Measurements from ENCODE around the gene A1CF. TPM values are rescaled to one million over a fixed set of nuclear protein-coding genes. Genes with fewer than 3 reads are reported as not detected.

Gene A1CF
- total and polyA plus RNA-seq, 12 donors = 0.04 to 0.07 (median 0.04) TPM; not detected in 9

- Histone ChIP-seq H3K4me1 (replicated peaks in 1 of 2) (no peaks in the 10 kb centered on the region), H3K9me3 (replicated peaks in 1 of 3) (no peaks in the 10 kb centered on the region), H3K27me3 (peaks cover 6% of the 10 kb centered on the region), H3K27ac (no peak overlapping the region), H3K4me3 (no peak overlapping the region), H3K36me3 (replicated peaks in 1 of 2) (no peaks in the 10 kb centered on the region)
- TF ChIP-seq CTCF (IDR thresholded peaks at IDR 0.05) (no peak), POLR2A (IDR thresholded peaks at IDR 0.05) (no peak)
- intact Hi-C loops (cut with DNase I) = no loop called here
- WGBS, 4 donors = 54 to 68% (median 63%) methylated on average over 5 of the region's 5 CpGs
- DNase-seq = no peak
Measured at GRCh38 chr10:50850578-50851230, 34.7 kb downstream of the A1CF start.

GRCh38 chr10:50846753-50847152, 38.7 kb downstream of the A1CF start:
- no peaks in the 10 kb centered on the region for H3K9me3 ChIP-seq (replicated peaks in 1 of 3)
- TF ChIP-seq CTCF (IDR thresholded peaks at IDR 0.05) (no peak), POLR2A (IDR thresholded peaks at IDR 0.05) (no peak)
- no peak for DNase-seq
- H3K36me3 ChIP-seq (replicated peaks in 1 of 2) = no peaks in the 10 kb centered on the region
- WGBS, 4 donors = 50 to 70% (median 61%) methylated on average over 1 of the region's 1 CpG
- intact Hi-C loops (cut with DNase I) = no loop called here
- H3K27ac ChIP-seq = no peak overlapping the region
- no peaks in the 10 kb centered on the region for H3K4me1 ChIP-seq (replicated peaks in 1 of 2)
- no peaks in the 10 kb centered on the region for H3K27me3 ChIP-seq
- no peak overlapping the region for H3K4me3 ChIP-seq

- no peaks in the 10 kb centered on the region for H3K9me3 ChIP-seq (replicated peaks in 1 of 3)
- WGBS, 4 donors = 67 to 79% (median 75%) methylated on average over 1 of the region's 1 CpG
- H3K4me3 ChIP-seq = no peak overlapping the region
- H3K4me1 ChIP-seq (replicated peaks in 1 of 2) = no peaks in the 10 kb centered on the region
- intact Hi-C loops (cut with DNase I) = no loop called here
- DNase-seq = no peak
- no peaks in the 10 kb centered on the region for H3K36me3 ChIP-seq (replicated peaks in 1 of 2)
- H3K27ac ChIP-seq = no peak overlapping the region
- H3K27me3 ChIP-seq = no peaks in the 10 kb centered on the region
- no peak for TF ChIP-seq CTCF (IDR thresholded peaks at IDR 0.05)
- TF ChIP-seq POLR2A (IDR thresholded peaks at IDR 0.05) = no peak
Measured at GRCh38 chr10:50837095-50837494, 48.3 kb downstream of the A1CF start.

GRCh38 chr10:50832171-50832751, 53.2 kb downstream of the A1CF start:
- TF ChIP-seq POLR2A (IDR thresholded peaks at IDR 0.05) (no peak), CTCF (IDR thresholded peaks at IDR 0.05) (no peak)
- intact Hi-C loops (cut with DNase I) = no loop called here
- Histone ChIP-seq H3K4me3 (no peak overlapping the region), H3K36me3 (replicated peaks in 1 of 2) (no peaks in the 10 kb centered on the region), H3K27ac (no peak overlapping the region), H3K27me3 (no peaks in the 10 kb centered on the region), H3K4me1 (replicated peaks in 1 of 2) (no peaks in the 10 kb centered on the region), H3K9me3 (replicated peaks in 1 of 3) (no peaks in the 10 kb centered on the region)
- WGBS, 4 donors = 44 to 62% (median 60%) methylated on average over 3 of the region's 3 CpGs
- no peak for DNase-seq
